Brain microvascular endothelial cell (primary cell): ENCODE results near the gene SORBS1.

Experiments used
- DNase-seq: peaks from one replicate; pipeline ENCODE4 v3.0.0-alpha.2; 2020
- H3K27ac ChIP-seq: fragments of 250-450 bp; sonication (Bioruptor Pico); 2 replicates; pipeline ENCODE4 v1.5.1; 2020; ENCODE audit warnings: mild to moderate bottlenecking, moderate library complexity
- H3K27me3 ChIP-seq: fragments of 250-450 bp; sonication (Bioruptor Pico); replicated peaks from 2 replicates; pipeline ENCODE4 v1.5.1; 2020; ENCODE audit warnings: mild to moderate bottlenecking
- H3K36me3 ChIP-seq: fragments of 250-450 bp; sonication (Bioruptor Pico); replicated peaks from 2 replicates; pipeline ENCODE4 v1.5.1; 2020; ENCODE audit warnings: mild to moderate bottlenecking
- H3K4me3 ChIP-seq: 2 replicates; pipeline ENCODE4 v1.5.1; 2011; ENCODE audit warnings: low read depth, mild to moderate bottlenecking, control low read depth, low read length, moderate library complexity
- in situ Hi-C: cut with HindIII; loops from 2 replicates; pipeline ENCODE4 v1.10.0; 2017; ENCODE audit warnings: low sequenced_read_pairs, low pct_ligation_motif_present
- TF ChIP-seq, protein P1 (sequence below): IDR thresholded peaks from 2 replicates; pipeline ENCODE4 v1.5.1; 2011; ENCODE audit warnings: low read depth, mild to moderate bottlenecking, moderate library complexity, low read length, control low read depth, inconsistent platforms; ENCODE audit errors: missing control alignments

Gene SORBS1

DNA sequence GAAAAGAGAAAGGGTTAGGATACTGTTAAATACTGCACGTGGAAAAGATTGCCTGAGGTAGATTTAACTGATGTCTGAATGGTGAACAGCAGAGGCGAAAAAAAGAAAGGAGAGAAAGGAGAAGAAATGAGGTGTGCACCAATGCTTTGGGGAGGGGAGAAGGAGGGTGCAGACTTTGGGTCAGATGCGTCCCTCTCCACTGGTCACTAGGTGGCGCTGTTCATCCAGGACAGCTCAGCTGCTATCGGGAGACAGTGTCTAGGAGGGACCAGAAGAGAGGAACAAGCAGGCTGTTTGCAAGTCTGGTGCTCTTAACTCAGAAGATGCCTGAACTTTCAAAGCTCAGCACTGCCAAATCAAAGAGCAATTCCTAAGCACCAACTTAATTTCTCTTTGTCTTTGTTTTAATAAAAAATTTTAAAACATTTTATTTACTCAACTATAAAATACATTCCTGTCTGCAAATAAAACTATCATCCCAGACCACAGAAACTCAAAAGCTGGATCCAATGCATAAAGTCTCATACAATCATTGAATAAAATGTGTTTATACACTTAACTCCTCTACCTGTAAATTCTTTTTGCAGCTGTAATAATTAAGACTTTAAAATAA is 186.5 kb downstream of the SORBS1 start:
- DNase-seq: peak; percentile 53
- Histone ChIP-seq H3K36me3 (no peaks in the 10 kb centered on the region), H3K27ac (no peak overlapping the region), H3K27me3 (no peaks in the 10 kb centered on the region), H3K4me3 (no peak overlapping the region)
- in situ Hi-C loops: loop anchor here (25.0 kb wide), 1 partner anchor 187 kb away; the partner anchor contains the start of gene ACSM6
- TF ChIP-seq, protein P1, sequence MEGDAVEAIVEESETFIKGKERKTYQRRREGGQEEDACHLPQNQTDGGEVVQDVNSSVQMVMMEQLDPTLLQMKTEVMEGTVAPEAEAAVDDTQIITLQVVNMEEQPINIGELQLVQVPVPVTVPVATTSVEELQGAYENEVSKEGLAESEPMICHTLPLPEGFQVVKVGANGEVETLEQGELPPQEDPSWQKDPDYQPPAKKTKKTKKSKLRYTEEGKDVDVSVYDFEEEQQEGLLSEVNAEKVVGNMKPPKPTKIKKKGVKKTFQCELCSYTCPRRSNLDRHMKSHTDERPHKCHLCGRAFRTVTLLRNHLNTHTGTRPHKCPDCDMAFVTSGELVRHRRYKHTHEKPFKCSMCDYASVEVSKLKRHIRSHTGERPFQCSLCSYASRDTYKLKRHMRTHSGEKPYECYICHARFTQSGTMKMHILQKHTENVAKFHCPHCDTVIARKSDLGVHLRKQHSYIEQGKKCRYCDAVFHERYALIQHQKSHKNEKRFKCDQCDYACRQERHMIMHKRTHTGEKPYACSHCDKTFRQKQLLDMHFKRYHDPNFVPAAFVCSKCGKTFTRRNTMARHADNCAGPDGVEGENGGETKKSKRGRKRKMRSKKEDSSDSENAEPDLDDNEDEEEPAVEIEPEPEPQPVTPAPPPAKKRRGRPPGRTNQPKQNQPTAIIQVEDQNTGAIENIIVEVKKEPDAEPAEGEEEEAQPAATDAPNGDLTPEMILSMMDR: peak; percentile 96

DNA sequence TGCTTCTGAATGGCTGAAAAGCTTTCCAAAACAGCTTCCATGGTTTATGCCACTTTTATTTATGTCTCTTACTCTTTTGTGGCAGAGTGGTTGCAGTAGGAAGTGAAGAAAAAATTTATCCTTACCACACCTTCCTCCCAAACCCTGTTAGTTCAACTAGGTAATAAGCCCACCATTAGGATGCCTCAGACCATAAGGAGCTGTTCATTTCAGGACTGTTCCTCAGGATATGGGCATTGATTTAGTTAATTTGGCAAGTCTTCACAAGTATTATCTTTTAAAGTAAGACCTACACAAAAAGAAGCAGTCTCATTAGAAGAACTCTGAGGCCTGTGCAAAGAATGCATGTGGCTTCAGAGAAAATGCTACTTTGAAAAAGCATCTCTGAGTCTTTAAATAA is 187.5 kb downstream of the SORBS1 start:
- no peak overlapping the region for H3K27ac ChIP-seq
- H3K27me3 ChIP-seq: peaks cover 2% of the 10 kb centered on the region
- no peaks in the 10 kb centered on the region for H3K36me3 ChIP-seq
- DNase-seq: no peak
- no peak overlapping the region for H3K4me3 ChIP-seq
- in situ Hi-C loops: loop anchor here (25.0 kb wide), 1 partner anchor 186 kb away; the partner anchor contains the start of gene ACSM6
- TF ChIP-seq, protein P1: no peak

DNA sequence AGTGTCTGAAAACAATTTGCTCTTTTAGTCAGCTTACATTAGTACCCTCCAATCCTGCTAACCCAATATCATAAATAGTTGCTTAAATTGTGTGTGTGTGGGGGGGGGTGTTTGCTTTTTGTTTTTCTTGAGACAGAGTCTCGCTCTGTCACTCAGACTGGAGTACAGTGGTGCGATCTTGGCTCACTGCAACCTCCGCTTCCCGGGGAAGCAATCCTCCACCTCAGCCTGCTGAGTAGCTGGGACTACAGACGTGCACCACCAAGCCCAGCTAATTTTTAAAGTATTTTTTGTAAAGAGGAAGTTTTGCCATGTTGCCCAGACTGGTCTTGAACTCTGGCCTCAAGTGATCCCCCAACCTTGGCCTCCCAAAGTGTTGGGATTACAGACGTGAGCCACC is 196.8 kb downstream of the SORBS1 start:
- H3K36me3 ChIP-seq: no peaks in the 10 kb centered on the region
- peaks cover 2% of the 10 kb centered on the region for H3K27me3 ChIP-seq
- no peak overlapping the region for H3K4me3 ChIP-seq
- no peak for DNase-seq
- H3K27ac ChIP-seq: no peak overlapping the region
- in situ Hi-C loops: loop anchor here (25.0 kb wide), 1 partner anchor 177 kb away; the partner anchor contains the start of gene ACSM6
- TF ChIP-seq, protein P1: no peak

DNA sequence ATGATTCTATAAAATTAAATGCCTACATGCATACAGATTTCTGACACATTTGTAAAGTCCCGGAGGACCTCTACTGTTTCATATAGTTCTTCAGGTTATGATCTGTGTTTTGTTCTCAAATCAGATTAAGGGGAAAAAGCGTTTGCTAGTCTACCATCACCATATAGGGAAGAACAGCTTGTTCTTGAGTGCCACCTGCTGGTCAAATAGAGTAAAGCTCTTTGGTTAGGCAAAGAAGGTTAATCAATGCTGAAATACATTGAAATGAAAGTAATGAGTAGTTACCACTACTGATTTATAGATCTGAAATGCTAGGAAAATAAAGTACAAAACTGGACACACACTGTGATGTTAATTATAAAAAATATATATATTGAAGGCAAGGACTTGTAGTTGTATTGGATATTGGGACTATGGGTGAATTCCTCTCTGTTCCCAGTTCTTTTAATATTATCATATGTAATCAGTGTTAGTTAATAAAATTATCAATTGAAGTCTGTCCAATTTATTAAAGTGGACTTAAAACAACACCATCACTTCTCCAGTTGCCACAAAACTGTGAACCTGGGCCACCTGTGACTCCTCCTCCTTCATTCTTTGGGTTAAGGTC is 197.8 kb downstream of the SORBS1 start:
- TF ChIP-seq, protein P1: peak; percentile 75
- Histone ChIP-seq H3K36me3 (no peaks in the 10 kb centered on the region), H3K4me3 (no peak overlapping the region), H3K27me3 (no peaks in the 10 kb centered on the region), H3K27ac (no peak overlapping the region)
- in situ Hi-C loops: loop anchor here (25.0 kb wide), 1 partner anchor 176 kb away; the partner anchor contains the start of gene ACSM6
- peak; percentile 56 for DNase-seq

DNA sequence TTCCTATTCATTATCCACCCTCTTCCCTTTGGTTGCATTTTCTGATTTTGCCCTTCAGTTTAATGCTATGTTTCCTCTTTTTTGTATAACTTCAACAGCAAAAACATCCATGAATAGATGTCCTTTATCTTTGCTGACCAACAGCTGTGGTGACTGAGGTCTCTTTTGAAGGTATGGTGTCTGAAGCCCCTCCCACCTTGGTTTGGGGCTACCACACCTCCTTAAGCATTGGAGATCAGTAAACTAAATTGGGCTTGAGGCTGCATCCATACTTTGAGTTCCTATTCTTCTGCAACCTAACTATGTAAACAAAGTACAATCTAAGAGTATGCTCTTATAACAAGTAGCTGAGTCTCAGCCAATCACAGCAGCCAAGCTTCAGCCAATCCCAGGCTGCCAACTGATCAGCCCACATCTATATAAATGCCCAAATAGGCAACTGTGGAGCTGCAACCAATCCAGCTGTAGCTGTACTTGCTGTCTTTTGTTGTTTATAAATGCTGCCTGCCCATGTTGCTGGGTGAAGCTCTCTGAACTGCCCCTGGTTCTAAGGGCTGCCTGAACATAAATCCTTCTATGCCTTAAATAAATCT is 201.0 kb downstream of the SORBS1 start:
- H3K27ac ChIP-seq: no peak overlapping the region
- TF ChIP-seq, protein P1: no peak
- H3K36me3 ChIP-seq: no peaks in the 10 kb centered on the region
- no peak overlapping the region for H3K4me3 ChIP-seq
- in situ Hi-C loops: loop anchor here (25.0 kb wide), 1 partner anchor 173 kb away; the partner anchor contains the start of gene ACSM6
- H3K27me3 ChIP-seq: no peaks in the 10 kb centered on the region
- peak; percentile 20 for DNase-seq
